GM23338 (cell line): ENCODE measurements around the gene FNDC8.

Source experiments
- CREB1 ChIP-seq: fragments of 250-450 bp; sonication (Bioruptor Pico); IDR thresholded peaks from 2 replicates; pipeline ENCODE4 v1.5.0; 2020; ENCODE audit warnings: low read depth, mild to moderate bottlenecking, moderate library complexity
- ETS1 ChIP-seq: IDR thresholded peaks from 2 replicates; pipeline ENCODE4 v1.6.1; 2016; ENCODE audit warnings: antibody characterized with exemption
- EZH2 ChIP-seq: fragments of 200-600 bp; sonication (generic); IDR thresholded peaks from one replicate; pipeline ENCODE4 v1.8.0; 2017; ENCODE audit warnings: antibody characterized with exemption, mild to moderate bottlenecking, low read depth; ENCODE audit not compliant: unreplicated experiment
- EZH2phosphoT487 ChIP-seq: fragments of 200-600 bp; sonication (generic); IDR thresholded peaks from one replicate; pipeline ENCODE4 v1.8.1; 2018; ENCODE audit warnings: antibody characterized with exemption; ENCODE audit not compliant: unreplicated experiment
- JUNB ChIP-seq: IDR thresholded peaks from one replicate; pipeline ENCODE4 v1.6.1; 2016; ENCODE audit warnings: antibody characterized with exemption; ENCODE audit not compliant: unreplicated experiment
- POLR2AphosphoS5 ChIP-seq: IDR thresholded peaks from 2 replicates; pipeline ENCODE4 v1.6.1; 2016; ENCODE audit warnings: antibody characterized with exemption, low read depth
- ZNF331 ChIP-seq: fragments of 250-450 bp; sonication (Bioruptor Pico); IDR thresholded peaks from 2 replicates; pipeline ENCODE4 v1.5.0; 2020; ENCODE audit warnings: low read depth, mild to moderate bottlenecking, moderate library complexity
- TF ChIP-seq, protein P1 (sequence below), 2 experiments: fragments of 200-600 bp in 1 of 2; sonication (generic) in 1 of 2; conservative IDR thresholded peaks; 2 replicates each; pipeline versions ENCODE4 v1.5.1 to v1.6.1; 2016 to 2017; ENCODE audit warnings: antibody characterized with exemption in 2 of 2, low read depth in 2 of 2, mild to moderate bottlenecking in 2 of 2, moderate library complexity in 1 of 2

DNA sequence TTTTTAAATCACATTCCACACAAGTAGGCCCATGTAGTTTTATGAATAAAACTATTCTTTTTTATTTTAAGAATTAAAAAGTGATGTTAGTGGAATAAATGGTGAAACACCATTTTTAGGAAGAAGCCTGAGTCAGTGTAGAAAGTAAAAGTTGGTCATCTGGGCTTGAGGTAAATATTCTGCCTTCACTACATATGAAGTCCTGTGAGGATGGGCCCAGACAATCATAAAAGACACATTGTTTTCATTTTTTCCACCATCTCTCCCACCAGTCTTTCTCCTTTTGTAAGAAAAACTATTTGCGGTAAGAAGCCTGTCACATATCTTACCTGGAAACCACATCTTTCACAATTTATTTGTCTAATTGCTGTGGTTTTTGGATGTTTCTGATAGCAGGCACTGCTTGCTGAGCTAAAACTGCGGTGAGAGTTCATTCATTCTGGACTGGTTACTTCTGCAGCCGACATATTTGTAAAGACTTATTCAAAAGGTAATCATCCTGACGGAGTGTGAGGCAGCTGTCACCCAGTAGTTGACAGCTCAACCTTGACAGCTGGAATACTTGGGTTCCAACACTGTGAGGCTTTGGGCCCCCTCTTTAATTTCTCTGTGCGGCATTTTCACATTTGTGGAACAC, 47.3 kb upstream of the FNDC8 start:
- TF ChIP-seq, protein P1, sequence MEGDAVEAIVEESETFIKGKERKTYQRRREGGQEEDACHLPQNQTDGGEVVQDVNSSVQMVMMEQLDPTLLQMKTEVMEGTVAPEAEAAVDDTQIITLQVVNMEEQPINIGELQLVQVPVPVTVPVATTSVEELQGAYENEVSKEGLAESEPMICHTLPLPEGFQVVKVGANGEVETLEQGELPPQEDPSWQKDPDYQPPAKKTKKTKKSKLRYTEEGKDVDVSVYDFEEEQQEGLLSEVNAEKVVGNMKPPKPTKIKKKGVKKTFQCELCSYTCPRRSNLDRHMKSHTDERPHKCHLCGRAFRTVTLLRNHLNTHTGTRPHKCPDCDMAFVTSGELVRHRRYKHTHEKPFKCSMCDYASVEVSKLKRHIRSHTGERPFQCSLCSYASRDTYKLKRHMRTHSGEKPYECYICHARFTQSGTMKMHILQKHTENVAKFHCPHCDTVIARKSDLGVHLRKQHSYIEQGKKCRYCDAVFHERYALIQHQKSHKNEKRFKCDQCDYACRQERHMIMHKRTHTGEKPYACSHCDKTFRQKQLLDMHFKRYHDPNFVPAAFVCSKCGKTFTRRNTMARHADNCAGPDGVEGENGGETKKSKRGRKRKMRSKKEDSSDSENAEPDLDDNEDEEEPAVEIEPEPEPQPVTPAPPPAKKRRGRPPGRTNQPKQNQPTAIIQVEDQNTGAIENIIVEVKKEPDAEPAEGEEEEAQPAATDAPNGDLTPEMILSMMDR (conservative IDR thresholded peaks at IDR 0.05; ENCODE audit: low read depth in 2 of 2): no peak
- TF ChIP-seq EZH2: no peak
- TF ChIP-seq EZH2phosphoT487: no peak
- no peak for TF ChIP-seq POLR2AphosphoS5
- TF ChIP-seq ETS1: no peak
- no peak for TF ChIP-seq CREB1 (CRISPR knock-in tag)
- no peak for TF ChIP-seq JUNB
- TF ChIP-seq ZNF331 (CRISPR knock-in tag): no peak
